Tibial artery (tissue), 4 donors: ENCODE data around the gene ZBTB20.

ENCODE experiments used
- DNase-seq, 2 donors: peaks; one replicate each; pipeline ENCODE4 v3.0.0-alpha.2; 2019
- H3K27ac ChIP-seq, 2 donors: fragments of 200-600 bp; sonication (generic) in 1 of 2; 1 replicate in 1 of 2; 2 replicates in 1 of 2; pipeline ENCODE4 v1.5.1; 2018 to 2019; ENCODE audit warnings: mild to moderate bottlenecking in 1 of 2
- H3K27me3 ChIP-seq, 2 donors: fragments of 200-600 bp; sonication (generic) in 1 of 2; one replicate each; pipeline versions ENCODE4 v1.5.1 to v1.6.0; 2016 to 2019
- H3K36me3 ChIP-seq, 3 donors: fragments of 200-600 bp; sonication (generic) in 2 of 3; one replicate each; pipeline ENCODE4 v1.5.1; 2016 to 2019; ENCODE audit warnings: mild to moderate bottlenecking in 2 of 3
- H3K4me1 ChIP-seq, 4 donors: fragments of 200-600 bp; sonication (generic) in 2 of 4; 1 replicate in 3 of 4; 2 replicates in 1 of 4; pipeline ENCODE4 v1.5.1; 2016 to 2019
- H3K4me3 ChIP-seq, 2 donors: fragments of 200-600 bp; sonication (generic) in 1 of 2; 1 replicate in 1 of 2; 2 replicates in 1 of 2; pipeline ENCODE4 v1.5.1; 2018 to 2019; ENCODE audit warnings: mild to moderate bottlenecking in 2 of 2
- H3K9me3 ChIP-seq, 3 donors: fragments of 200-600 bp; sonication (generic) in 1 of 3; one replicate each; pipeline ENCODE4 v1.5.1; 2016 to 2019
- intact Hi-C: fragments of 100-400 bp; cut with DNase I; formaldehyde crosslinking; loops from one replicate; pipeline ENCODE4 v1.15.0; 2023; ENCODE audit warnings: low total_unique reads
- TF ChIP-seq, protein P1 (sequence below), 2 experiments: fragments of 200-600 bp in 1 of 2; fragments of 450-650 bp in 1 of 2; IDR thresholded peaks; one replicate each; pipeline ENCODE4 v1.5.1; 2017 to 2019; ENCODE audit warnings: antibody characterized with exemption in 2 of 2, mild to moderate bottlenecking in 1 of 2, moderate library complexity in 1 of 2

The ZBTB20 gene

DNA sequence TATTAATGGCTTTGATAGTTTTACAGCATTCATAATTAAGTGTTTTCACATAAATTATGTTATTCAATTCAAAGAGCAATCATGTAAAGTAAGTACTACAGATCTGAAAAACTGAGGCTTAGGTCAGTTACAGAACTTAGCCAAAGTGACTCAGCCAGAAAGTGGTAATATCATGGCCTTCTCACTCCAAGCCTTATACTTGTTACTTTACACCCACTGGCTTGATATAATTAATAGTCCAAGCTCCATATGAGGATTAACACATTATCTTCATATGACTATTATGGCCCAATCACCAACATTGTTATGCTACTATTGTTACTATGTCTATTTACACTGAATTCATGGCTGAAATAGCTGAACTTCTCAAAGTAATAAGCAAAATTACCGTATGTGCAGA, 802.6 kb downstream of the ZBTB20 start:
- Histone ChIP-seq H3K4me1 (no peaks in the 10 kb centered on the region), H3K4me3 (no peak overlapping the region), H3K36me3 (peaks cover 8 to 26% (median 12%) of the 10 kb centered on the region in 3 donors), H3K27ac (no peak overlapping the region), H3K27me3 (no peaks in the 10 kb centered on the region), H3K9me3 (no peaks in the 10 kb centered on the region)
- intact Hi-C loops = no loop called here
- DNase-seq = no peak
- TF ChIP-seq, protein P1, sequence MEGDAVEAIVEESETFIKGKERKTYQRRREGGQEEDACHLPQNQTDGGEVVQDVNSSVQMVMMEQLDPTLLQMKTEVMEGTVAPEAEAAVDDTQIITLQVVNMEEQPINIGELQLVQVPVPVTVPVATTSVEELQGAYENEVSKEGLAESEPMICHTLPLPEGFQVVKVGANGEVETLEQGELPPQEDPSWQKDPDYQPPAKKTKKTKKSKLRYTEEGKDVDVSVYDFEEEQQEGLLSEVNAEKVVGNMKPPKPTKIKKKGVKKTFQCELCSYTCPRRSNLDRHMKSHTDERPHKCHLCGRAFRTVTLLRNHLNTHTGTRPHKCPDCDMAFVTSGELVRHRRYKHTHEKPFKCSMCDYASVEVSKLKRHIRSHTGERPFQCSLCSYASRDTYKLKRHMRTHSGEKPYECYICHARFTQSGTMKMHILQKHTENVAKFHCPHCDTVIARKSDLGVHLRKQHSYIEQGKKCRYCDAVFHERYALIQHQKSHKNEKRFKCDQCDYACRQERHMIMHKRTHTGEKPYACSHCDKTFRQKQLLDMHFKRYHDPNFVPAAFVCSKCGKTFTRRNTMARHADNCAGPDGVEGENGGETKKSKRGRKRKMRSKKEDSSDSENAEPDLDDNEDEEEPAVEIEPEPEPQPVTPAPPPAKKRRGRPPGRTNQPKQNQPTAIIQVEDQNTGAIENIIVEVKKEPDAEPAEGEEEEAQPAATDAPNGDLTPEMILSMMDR (IDR thresholded peaks at IDR 0.05) = no peak

DNA sequence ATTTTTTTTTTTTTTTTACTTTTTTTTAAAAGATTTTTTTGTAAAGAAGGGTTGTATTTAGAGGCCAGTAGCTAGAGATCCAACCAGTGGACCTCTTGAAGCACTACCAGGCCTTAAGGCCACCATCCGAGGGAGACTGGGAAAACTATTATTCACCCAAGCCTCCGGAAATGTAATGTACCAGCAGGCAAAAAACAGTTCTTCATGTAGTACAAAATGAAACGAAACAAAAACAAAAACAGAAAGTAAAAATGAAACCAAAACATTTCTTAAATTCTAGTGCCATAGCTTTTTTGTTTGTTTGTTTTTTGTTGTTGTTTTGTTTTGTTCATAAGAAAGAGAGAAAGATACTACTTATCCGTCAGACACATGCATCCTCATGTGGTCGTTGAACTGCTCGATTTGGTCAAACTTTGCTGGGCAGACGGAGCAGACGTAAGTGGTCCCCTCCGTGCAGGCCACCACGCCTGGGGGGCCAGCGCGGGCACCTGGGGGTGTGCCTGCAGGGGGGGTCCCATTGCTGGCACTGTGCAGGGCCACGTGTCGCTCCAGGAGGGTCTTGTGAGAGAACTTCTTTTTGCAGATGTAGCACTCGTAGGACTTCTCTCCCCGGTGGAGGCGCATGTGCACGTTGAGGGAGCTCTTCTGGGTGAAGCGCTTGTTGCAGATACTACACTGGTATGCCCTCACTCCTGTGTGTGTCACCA, 808.3 kb downstream of the ZBTB20 start:
- TF ChIP-seq, protein P1 (IDR thresholded peaks at IDR 0.05) = no peak
- DNase-seq = no peak

DNA sequence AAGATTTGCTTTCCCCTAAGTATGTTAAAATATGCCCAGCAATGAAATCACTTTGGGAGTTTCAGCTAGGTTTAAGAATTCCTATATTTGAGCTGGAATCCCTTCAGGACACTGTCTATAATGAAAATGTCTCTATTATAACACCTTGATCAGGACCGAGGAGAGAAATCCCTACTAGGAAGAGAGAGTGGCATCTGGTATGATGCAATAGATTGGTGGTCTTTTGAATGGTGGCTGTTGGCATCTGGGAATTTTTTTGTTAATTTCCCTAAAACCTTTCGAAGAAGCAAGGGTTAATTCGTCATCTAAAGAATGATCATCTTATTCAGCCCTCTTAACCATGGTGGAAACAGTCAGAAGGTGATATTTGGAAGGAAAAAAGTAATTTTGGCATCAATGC, 810.2 kb downstream of the ZBTB20 start:
- no peaks in the 10 kb centered on the region for H3K9me3 ChIP-seq
- H3K4me1 ChIP-seq = no peaks in the 10 kb centered on the region
- no peak overlapping the region for H3K27ac ChIP-seq
- H3K27me3 ChIP-seq = no peaks in the 10 kb centered on the region
- H3K36me3 ChIP-seq = peaks cover 15 to 16% (median 15%) of the 10 kb centered on the region in 3 donors
- no peak for DNase-seq
- intact Hi-C loops = no loop called here
- H3K4me3 ChIP-seq = no peak overlapping the region
- TF ChIP-seq, protein P1 (IDR thresholded peaks at IDR 0.05) = no peak

More for the DNA sequence above, 808.3 kb downstream of the ZBTB20 start:
- H3K27me3 ChIP-seq = no peaks in the 10 kb centered on the region
- no peaks in the 10 kb centered on the region for H3K9me3 ChIP-seq
- H3K4me3 ChIP-seq = no peak overlapping the region
- peaks cover 15 to 22% (median 22%) of the 10 kb centered on the region in 3 donors for H3K36me3 ChIP-seq
- intact Hi-C loops = no loop called here
- no peaks in the 10 kb centered on the region for H3K4me1 ChIP-seq
- H3K27ac ChIP-seq = no peak overlapping the region

DNA sequence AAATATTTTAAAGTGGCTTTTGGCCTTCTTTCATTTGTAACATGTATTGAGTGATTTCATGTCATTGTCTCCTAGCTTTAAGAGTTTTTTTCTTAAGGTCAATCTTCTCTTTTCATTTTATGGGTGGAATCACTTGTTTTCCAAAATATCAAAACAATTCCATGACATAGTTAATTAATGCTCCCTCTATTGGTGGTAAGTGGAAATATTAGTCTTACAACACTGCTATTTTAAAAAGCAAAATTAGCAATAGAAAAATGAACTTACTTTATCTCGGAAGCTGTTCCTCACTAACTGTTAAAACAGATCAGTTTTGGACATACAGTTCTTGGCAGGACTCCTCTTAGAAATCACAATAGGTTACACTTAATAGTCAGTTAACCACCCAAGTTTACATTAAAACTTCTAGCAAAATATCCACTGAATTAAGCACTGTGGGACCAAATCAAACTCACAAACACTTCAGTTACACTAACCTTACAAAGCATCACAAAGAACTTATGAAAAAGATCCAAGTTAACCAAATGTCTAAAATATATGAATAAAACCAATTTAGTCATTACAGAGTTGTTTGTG, 810.9 kb downstream of the ZBTB20 start:
- Histone ChIP-seq H3K36me3 (peaks cover 13 to 16% (median 15%) of the 10 kb centered on the region in 3 donors), H3K4me1 (no peaks in the 10 kb centered on the region), H3K27ac (no peak overlapping the region), H3K9me3 (no peaks in the 10 kb centered on the region), H3K4me3 (no peak overlapping the region), H3K27me3 (no peaks in the 10 kb centered on the region)
- no peak for DNase-seq
- TF ChIP-seq, protein P1 (IDR thresholded peaks at IDR 0.05) = peak in 1 of 2 experiments; percentile 27
- intact Hi-C loops = no loop called here

DNA sequence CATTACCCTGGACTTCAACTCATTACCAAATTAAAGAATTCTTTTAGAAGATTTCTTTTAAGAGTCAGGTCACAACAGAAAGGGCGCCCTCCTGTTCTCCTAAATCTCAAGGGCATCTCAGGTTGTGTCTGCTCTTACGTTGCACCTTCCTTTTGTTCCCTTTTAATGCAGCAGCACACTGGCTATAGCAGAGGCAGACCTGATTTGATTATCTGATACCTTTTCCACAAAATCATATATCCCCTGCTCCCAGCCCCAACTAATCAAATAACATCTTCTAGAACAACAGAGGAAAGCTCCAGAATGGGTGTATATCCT, 813.2 kb downstream of the ZBTB20 start:
- no peak for DNase-seq
- H3K9me3 ChIP-seq = no peaks in the 10 kb centered on the region
- peaks cover 8 to 9% (median 9%) of the 10 kb centered on the region in 3 donors for H3K36me3 ChIP-seq
- H3K27ac ChIP-seq = no peak overlapping the region
- no peaks in the 10 kb centered on the region for H3K4me1 ChIP-seq
- intact Hi-C loops = no loop called here
- TF ChIP-seq, protein P1 (IDR thresholded peaks at IDR 0.05) = no peak
- H3K4me3 ChIP-seq = no peak overlapping the region
- no peaks in the 10 kb centered on the region for H3K27me3 ChIP-seq
